Measurements from ENCODE around the gene P2RX4. TPM values are rescaled to one million over a fixed set of nuclear protein-coding genes. Genes with fewer than 3 reads are reported as not detected.

P2RX4 gene
- total RNA-seq, 1 experiment from 2014 or later, result 17.1 TPM

GRCh38 chr12:121236776-121237175, 26.8 kb downstream of the P2RX4 start:
- Histone ChIP-seq H3K79me2 (ENCODE audit: insufficient read depth, low read length) (no peaks in the 10 kb centered on the region), H3K4me2 (ENCODE audit: low read length) (no peak overlapping the region), H3K9ac (ENCODE audit: low read length) (no peak overlapping the region), H3K36me3 (ENCODE audit: control insufficient read depth in 1 of 2, insufficient read depth in 2 of 2, low read length in 2 of 2) (peaks cover 0 to 2% of the 10 kb centered on the region in 2 experiments; a peak in 2 of 4 replicates), H3K4me1 (ENCODE audit: control insufficient read depth in 1 of 2, insufficient read depth in 2 of 2, low read length in 2 of 2) (no peaks in the 10 kb centered on the region), H2AFZ (ENCODE audit: low read depth, low read length, poor library complexity, severe bottlenecking) (no peak overlapping the region), H4K20me1 (ENCODE audit: insufficient read depth) (no peaks in the 10 kb centered on the region), H3K9me2 (ENCODE audit: insufficient read depth) (no peaks in the 10 kb centered on the region), H3K27ac (ENCODE audit: low read depth, low read length) (no peak overlapping the region), H3K9me3 (ENCODE audit: control insufficient read depth in 1 of 2, insufficient read depth in 1 of 2, low read depth in 1 of 2, low read length in 2 of 2) (no peaks in the 10 kb centered on the region), H3K4me3 (replicated peaks in 1 of 2; ENCODE audit: low read depth in 1 of 2, low read length in 2 of 2) (no peak overlapping the region), H3K27me3 (ENCODE audit: insufficient read depth, low read length) (no peaks in the 10 kb centered on the region)
- intact Hi-C loops (cut with micrococcal nuclease), result no loop called here
- BruUV-seq (replicated peaks), result no TSS peak
- TF ChIP-seq EZH2 (IDR thresholded peaks at IDR 0.05) (no peak), ZNF274 (IDR thresholded peaks at IDR 0.05; ENCODE audit: low read depth, low read length) (no peak), JUND (IDR thresholded peaks at IDR 0.05) (no peak), ELF1 (IDR thresholded peaks at IDR 0.05; ENCODE audit: borderline replicate concordance, low read depth) (no peak), REST (IDR thresholded peaks at IDR 0.05; ENCODE audit: low read depth) (no peak), MAX (IDR thresholded peaks at IDR 0.05) (no peak), EZH2phosphoT487 (IDR thresholded peaks at IDR 0.05; ENCODE audit: borderline replicate concordance) (no peak), CEBPB (IDR thresholded peaks at IDR 0.05; ENCODE audit: low read depth) (no peak), CTCF (IDR thresholded peaks at IDR 0.05 in 2 of 3, conservative IDR thresholded peaks at IDR 0.05 in 1 of 3; ENCODE audit: borderline replicate concordance in 1 of 3, insufficient read depth in 1 of 3, low read depth in 2 of 3, low read length in 2 of 3) (no peak), CBX3 (IDR thresholded peaks at IDR 0.05; ENCODE audit: low read depth) (no peak), ZBTB33 (IDR thresholded peaks at IDR 0.05; ENCODE audit: extremely low read depth, insufficient replicate concordance, low read length) (no peak), ZFX (IDR thresholded peaks at IDR 0.05) (no peak)
- ChIA-PET CTCF (no interaction called here), POLR2A (no interaction called here), RAD21 (ENCODE audit: low non-redundant PET in 1 of 2, low total read pairs in 2 of 2, uncharacterized antibody in 2 of 2, unreplicated experiment in 2 of 2) (no interaction called here)
- ATAC-seq (no peak), DNase-seq (ENCODE audit: low read depth, low spot score) (no peak)

All from HCT116 (cell line).